HG03280 (cell line): Measurements from ENCODE around the gene DAND5.

ENCODE experiments used
- ATAC-seq: cut with Tn5 transposase; IDR thresholded peaks from one replicate; pipeline ENCODE4 v1.9.1; 2021; ENCODE audit warnings: mild to moderate bottlenecking, moderate library complexity; ENCODE audit not compliant: unreplicated experiment

DAND5 gene, protein sequence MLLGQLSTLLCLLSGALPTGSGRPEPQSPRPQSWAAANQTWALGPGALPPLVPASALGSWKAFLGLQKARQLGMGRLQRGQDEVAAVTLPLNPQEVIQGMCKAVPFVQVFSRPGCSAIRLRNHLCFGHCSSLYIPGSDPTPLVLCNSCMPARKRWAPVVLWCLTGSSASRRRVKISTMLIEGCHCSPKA

DNA sequence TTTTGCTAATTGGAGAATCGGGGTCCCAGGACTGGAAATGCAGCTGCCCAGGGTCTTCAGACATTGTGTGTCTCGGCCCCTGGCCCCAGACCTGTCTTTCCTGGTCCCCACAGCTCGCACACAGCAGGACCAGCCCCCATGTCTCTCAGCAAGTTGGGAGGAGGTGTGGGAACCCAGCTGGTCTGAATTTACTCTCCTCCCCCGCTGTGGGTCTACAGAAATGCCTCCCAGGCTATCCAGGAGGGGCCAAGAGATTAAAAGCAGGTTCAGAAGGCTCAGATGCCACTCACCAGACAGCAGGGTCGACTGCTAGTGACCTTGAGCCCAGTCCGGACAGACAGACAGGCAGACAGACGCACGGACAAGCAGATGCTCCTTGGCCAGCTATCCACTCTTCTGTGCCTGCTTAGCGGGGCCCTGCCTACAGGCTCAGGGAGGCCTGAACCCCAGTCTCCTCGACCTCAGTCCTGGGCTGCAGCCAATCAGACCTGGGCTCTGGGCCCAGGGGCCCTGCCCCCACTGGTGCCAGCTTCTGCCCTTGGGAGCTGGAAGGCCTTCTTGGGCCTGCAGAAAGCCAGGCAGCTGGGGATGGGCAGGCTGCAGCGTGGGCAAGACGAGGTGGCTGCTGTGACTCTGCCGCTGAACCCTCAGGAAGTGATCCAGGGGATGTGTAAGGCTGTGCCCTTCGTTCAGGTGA, at the start of gene DAND5:
DAND5 (plus strand) TSS at position 285 of the 697 bp plus-strand sequence; CDS start at position 370, 85 bp downstream.
- no peak for ATAC-seq

- no peak for ATAC-seq
Observed at GRCh38 chr19:12921047-12921446, 48.3 kb upstream of the DAND5 start.

- ATAC-seq: no peak
Observed at GRCh38 chr19:12922959-12923358, 46.4 kb upstream of the DAND5 start.

DNA sequence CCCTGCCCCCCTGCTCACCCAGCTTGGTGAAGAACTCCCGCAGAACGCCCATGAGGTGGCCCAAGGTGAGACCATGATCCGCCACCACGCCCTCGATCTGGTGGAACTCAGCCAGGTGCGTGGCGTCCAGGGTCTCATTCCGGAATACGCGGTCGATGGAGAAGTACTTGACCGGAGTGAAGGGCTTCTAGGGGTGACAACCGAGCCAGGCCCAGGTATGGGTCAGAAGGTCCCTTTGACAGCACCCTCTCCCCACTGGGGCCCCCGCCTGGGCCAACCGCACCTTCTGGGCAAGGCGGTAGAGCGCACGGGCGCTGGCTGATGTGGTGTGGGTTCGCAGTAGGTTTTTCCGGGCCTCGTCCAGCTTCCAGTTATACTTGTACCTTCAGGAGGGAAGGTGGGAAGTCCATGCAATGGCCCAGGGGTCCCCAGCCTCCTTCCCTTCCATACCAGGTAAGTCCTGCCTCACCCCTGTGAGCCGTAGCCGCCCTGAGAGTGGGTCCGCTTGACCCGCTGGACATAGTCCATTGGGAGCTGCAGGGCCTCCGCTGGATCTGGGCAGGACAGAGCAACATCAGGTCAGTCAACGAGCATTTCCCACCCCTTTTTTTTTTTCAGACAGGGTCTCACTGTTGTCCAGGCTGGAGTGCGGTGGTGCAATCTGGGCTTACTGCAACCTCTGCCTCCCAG, 44.6 kb upstream of the DAND5 start:
- ATAC-seq: no peak

DNA sequence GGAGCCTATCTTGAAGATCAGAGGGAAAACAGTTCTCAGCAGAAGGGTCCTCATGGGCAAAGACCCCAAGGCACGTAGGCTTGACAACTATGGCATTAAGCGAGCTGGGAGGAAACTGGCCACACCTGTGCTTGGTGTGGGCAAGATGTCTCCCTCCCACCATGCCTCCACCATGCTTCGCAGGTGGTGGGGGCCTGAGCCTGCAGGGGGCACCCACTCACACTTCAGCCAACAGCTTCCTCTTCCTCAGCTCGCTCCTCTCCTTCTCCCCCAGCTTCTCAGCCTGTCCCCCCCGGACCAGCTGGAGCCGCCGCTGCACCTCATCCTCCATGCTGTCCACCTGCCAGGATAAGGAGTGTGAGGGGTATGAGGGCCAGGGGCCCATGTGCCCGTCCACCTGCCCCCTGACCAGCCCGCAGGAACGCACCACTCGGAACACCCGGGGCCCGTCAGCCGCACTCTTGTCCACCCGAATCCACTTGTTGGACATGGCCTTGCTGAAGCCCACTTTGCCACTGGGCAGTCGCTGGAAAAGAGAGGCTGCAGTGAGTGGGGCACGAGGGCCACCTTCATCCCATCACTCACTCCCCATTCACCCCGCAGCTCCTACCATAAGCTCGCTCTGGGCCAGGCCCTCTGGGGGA, 39.3 kb upstream of the DAND5 start:
- ATAC-seq: no peak

- no peak for ATAC-seq
Observed at GRCh38 chr19:12932392-12933286, 36.7 kb upstream of the DAND5 start.

DNA sequence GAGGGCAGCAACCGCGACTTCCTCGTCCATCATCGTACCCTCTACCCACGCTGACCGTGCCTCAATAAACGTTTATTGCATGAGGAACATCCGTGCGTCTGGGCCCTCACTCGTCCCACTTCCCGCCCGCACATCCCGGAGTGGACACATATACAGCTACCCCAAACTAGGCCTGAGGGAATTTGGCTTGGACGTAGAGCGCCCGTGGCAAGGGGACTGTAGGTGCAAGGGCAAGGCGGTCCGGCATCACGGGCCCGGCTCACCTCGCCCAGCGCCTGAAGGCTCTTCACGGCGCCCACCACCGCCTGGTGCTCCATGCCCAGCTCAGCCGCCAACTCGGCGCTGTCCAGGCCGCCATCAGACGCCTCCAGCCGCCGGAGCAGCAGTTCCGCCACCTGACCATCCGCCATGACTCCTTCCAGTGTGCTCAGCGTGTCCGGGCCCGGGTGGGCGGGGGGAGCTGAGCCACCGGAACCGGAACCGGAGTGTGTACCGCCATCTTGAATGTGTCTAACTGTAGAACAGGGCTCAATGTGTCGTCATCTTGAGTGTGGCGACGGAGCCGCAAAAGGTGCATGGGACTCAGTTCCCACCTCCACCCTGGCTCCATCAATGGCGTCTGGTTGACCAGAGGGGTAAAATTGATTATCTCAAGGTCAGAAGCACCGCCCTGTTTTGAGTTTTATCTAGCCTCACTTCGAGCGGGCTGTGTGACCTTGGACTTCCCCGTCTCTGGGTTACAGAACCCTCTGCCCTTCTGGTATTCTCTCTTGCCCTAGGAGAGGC, 35.9 kb upstream of the DAND5 start, which contains the start of gene FARSA:
FARSA (minus strand) TSS at position 425 of the 786 bp plus-strand sequence; CDS start at position 410, 15 bp downstream.
- peak; percentile 46 for ATAC-seq

- no peak for ATAC-seq
Observed at GRCh38 chr19:12935071-12935470, 34.3 kb upstream of the DAND5 start.

- no peak for ATAC-seq
Observed at GRCh38 chr19:12936582-12936981, 32.8 kb upstream of the DAND5 start.

DNA sequence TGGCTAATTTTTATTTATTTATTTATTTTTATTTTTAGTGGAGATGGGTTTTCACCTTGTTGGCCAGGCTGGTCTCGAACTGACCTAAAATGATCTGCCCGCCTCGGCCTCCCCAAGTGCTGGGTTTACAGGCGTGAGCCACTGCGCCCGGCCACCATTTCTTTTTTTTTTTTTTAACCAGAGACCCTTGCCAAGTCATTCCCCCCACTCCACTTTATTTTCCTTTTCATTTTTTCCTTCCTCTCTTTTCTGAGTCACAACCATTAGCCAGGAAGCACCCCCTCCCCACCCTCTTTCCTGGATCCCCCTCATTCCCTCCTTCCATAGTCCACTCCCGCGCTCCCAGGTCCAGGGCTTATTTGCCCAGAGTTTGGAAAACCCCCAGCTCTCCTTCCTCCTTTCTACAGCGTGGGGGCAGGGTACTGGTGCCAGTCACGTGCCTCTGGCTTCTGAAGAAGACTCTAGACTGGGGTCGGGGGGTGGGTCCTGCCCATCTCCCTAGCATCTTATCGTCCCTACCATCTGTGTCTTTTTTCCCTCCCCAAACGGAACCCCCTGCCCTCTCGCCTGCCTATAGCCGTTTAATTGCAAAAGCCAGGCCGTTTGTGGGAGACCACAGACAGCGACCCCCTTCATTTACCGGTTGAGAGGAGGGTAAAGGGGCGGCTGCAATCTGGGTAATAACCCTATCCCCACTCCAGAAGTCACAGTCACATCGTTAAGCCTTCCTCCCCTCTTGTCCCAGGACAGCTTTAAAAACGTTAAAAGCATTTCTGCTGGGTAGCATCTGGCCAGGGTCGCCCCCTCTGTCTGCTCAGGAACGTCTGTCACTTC, 32.1 kb upstream of the DAND5 start:
- no peak for ATAC-seq

DNA sequence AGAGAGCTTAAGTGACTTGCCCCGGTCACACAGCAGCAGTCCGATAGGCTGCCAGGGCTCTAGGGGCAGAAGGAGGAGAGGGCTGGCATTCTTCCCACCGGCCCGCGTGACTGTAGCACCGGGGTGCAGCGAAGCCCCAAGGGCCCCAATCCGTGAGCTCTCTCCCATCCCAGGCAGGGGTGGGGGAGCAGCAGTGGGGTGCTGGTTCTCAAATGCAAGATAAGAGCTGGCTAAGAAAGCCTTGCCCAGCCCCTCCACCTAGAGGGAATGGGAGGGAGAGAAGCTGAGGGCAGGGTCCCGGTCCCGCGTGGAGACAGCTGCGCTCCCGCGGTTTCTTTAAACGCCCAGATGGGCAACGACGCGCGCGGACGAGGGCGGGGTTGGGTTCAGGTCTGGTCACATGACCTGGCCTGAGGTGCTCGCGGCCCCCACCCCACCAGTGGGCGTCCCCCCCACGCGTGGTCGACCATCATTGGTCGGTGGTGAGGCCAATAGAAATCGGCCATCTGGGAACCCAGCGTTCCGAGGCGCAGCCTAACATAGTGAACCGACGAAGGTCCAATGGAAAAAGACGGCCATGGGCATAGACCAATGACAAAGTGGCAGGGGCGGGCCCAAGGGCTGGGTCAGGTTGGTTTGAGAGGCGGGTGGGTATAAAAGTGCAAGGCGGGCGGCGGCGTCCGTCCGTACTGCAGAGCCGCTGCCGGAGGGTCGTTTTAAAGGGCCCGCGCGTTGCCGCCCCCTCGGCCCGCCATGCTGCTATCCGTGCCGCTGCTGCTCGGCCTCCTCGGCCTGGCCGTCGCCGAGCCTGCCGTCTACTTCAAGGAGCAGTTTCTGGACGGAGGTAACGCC, 31.2 kb upstream of the DAND5 start, which contains the start of gene CALR:
CALR (plus strand) TSS at position 683 of the 852 bp plus-strand sequence; CDS start at position 754, 71 bp downstream.
- ATAC-seq: peak; percentile 88

- peak; percentile 1 for ATAC-seq
Observed at GRCh38 chr19:12938779-12939601, 30.4 kb upstream of the DAND5 start.

- ATAC-seq: no peak
Observed at GRCh38 chr19:12939975-12940423, 29.4 kb upstream of the DAND5 start.

GRCh38 chr19:12940897-12941296, 28.5 kb upstream of the DAND5 start:
- ATAC-seq: no peak

DNA sequence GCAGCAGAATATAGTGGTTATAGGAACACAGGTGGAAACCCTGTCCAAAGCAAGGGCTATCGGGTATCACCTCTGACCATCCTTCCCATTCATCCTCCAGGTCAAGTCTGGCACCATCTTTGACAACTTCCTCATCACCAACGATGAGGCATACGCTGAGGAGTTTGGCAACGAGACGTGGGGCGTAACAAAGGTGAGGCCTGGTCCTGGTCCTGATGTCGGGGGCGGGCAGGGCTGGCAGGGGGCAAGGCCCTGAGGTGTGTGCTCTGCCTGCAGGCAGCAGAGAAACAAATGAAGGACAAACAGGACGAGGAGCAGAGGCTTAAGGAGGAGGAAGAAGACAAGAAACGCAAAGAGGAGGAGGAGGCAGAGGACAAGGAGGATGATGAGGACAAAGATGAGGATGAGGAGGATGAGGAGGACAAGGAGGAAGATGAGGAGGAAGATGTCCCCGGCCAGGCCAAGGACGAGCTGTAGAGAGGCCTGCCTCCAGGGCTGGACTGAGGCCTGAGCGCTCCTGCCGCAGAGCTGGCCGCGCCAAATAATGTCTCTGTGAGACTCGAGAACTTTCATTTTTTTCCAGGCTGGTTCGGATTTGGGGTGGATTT, 25.8 kb upstream of the DAND5 start:
- ATAC-seq: no peak

DNA sequence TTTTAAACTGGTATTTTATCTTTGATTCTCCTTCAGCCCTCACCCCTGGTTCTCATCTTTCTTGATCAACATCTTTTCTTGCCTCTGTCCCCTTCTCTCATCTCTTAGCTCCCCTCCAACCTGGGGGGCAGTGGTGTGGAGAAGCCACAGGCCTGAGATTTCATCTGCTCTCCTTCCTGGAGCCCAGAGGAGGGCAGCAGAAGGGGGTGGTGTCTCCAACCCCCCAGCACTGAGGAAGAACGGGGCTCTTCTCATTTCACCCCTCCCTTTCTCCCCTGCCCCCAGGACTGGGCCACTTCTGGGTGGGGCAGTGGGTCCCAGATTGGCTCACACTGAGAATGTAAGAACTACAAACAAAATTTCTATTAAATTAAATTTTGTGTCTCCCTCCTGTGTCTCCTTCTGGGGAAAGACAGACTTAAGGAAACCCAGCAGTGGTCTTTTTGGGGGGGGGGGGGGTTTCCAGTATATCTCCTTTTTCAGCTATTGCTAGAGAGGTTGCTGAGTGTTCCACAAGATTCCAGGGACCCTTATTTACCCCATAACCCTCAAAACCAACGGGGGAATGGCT, 25.2 kb upstream of the DAND5 start:
- ATAC-seq: no peak
